Right cardiac atrium (tissue), 5 donors: ENCODE data around the gene DNAJC30. TPM values are rescaled to one million over a fixed set of nuclear protein-coding genes. Genes with fewer than 3 reads are reported as not detected.

ENCODE experiments used
- microRNA-seq, 2 donors: library from miRNA; unstranded; fragments of <30 nt; microRNA quantifications; one replicate each; pipeline ENCODE4 v1.2.0, GENCODE V29; 2020 to 2021
- polyA plus RNA-seq: library from polyadenylated mRNA; stranded (reverse); fragments of 200-250 nt; gene quantifications from one replicate; pipeline ENCODE4 v1.2.3, GENCODE V29; 2013
- total RNA-seq, 4 donors: library from RNA; stranded (reverse); fragmentation: NEBNext Ultra II Directional; extraction: Animal tissue kit (Norgen Biotek cat#: 25700); gene quantifications; one replicate each; pipeline ENCODE4 v1.2.1, GENCODE V29; 2021
- donor health status: healthy with polysubstance abuse.
- donor health status: DM: no; HTN: yes; CAD: no.
- donor health status: DM: no; HTN: no; CAD: no.
- donor health status: DM: no; HTN: yes; CAD: no; lungs with severe emphysema.
- donor health status: DM: yes; HTN: yes; CAD: no.

Gene DNAJC30
- total and polyA plus RNA-seq, 5 donors: 14.5 to 21.1 (median 18.3) TPM

Small RNA genes lying within 50 kb of the gene (microRNA-seq; reads per million reads assigned to microRNA genes)
- gene MIR4284: 0 reads per million in 2 donors

Other genes starting within 250 kb of the DNAJC30 start
- gene FZD9, start 249.7 kb downstream of the DNAJC30 start, total RNA-seq: under 1 TPM in 3 of 4 donors, not detected in 1; 0.14 to 0.23 (median 0.19) TPM
- gene FZD9, start 249.7 kb downstream of the DNAJC30 start, polyA plus RNA-seq: 0.16 TPM
- 10 to 100 TPM; 39.9 to 48.3 (median 45.4) TPM for gene BAZ1B, start 161.2 kb downstream of the DNAJC30 start, total RNA-seq
- gene BAZ1B, start 161.2 kb downstream of the DNAJC30 start, polyA plus RNA-seq: 24.4 TPM
- 10 to 100 TPM; 75.5 to 83.5 (median 77.1) TPM for gene BCL7B, start 125.8 kb downstream of the DNAJC30 start, total RNA-seq
- 83.9 TPM for gene BCL7B, start 125.8 kb downstream of the DNAJC30 start, polyA plus RNA-seq
- 10 to 100 TPM; 11.4 to 26.1 (median 11.7) TPM for gene TBL2, start 104.9 kb downstream of the DNAJC30 start, total RNA-seq
- 6.4 TPM for gene TBL2, start 104.9 kb downstream of the DNAJC30 start, polyA plus RNA-seq
- gene MLXIPL, start 58.9 kb downstream of the DNAJC30 start, total RNA-seq: 1 to 10 TPM; 3.2 to 5.9 (median 3.6) TPM
- gene MLXIPL, start 58.9 kb downstream of the DNAJC30 start, polyA plus RNA-seq: 14.8 TPM
- 1 to 10 TPM; 1.6 to 2.5 (median 2.1) TPM for gene VPS37D, start 15.6 kb downstream of the DNAJC30 start, total RNA-seq
- 2.2 TPM for gene VPS37D, start 15.6 kb downstream of the DNAJC30 start, polyA plus RNA-seq
- 10 to 100 TPM; 53.0 to 72.0 (median 58.9) TPM for gene BUD23, start 144 bp upstream of the DNAJC30 start, total RNA-seq
- 97.5 TPM for gene BUD23, start 144 bp upstream of the DNAJC30 start, polyA plus RNA-seq
- gene STX1A, start 36.2 kb upstream of the DNAJC30 start, total RNA-seq: 1 to 10 TPM; 1.7 to 3.1 (median 2.3) TPM
- gene STX1A, start 36.2 kb upstream of the DNAJC30 start, polyA plus RNA-seq: 1.8 TPM
- gene ABHD11, start 55.3 kb upstream of the DNAJC30 start, total RNA-seq: 10 to 100 TPM; 21.1 to 28.7 (median 23.9) TPM
- gene ABHD11, start 55.3 kb upstream of the DNAJC30 start, polyA plus RNA-seq: 31.2 TPM
- not detected for gene CLDN3, start 86.8 kb upstream of the DNAJC30 start, total RNA-seq
- gene CLDN3, start 86.8 kb upstream of the DNAJC30 start, polyA plus RNA-seq: not detected
- gene CLDN4, start 147.5 kb upstream of the DNAJC30 start, total RNA-seq: under 1 TPM in 3 of 4 donors, not detected in 1; 0.09 to 0.23 (median 0.14) TPM
- not detected for gene CLDN4, start 147.5 kb upstream of the DNAJC30 start, polyA plus RNA-seq
- gene METTL27, start 159.1 kb upstream of the DNAJC30 start, total RNA-seq: under 1 TPM in 3 of 4 donors, not detected in 1; 0.48 to 0.64 (median 0.53) TPM
- gene METTL27, start 159.1 kb upstream of the DNAJC30 start, polyA plus RNA-seq: 0.38 TPM
- gene TMEM270, start 177.7 kb upstream of the DNAJC30 start, total RNA-seq: not detected
- gene TMEM270, start 177.7 kb upstream of the DNAJC30 start, polyA plus RNA-seq: not detected